ENCODE data around the gene PCBP1.
A peak's percentile ranks its signal among the peaks of the same experiment; 100 is the strongest.
"Not testable (repeated sequence)": the region's sequence is repeated elsewhere in the genome, so short reads cannot be mapped to it uniquely, and the experiment has no call there.

Gene PCBP1

DNA sequence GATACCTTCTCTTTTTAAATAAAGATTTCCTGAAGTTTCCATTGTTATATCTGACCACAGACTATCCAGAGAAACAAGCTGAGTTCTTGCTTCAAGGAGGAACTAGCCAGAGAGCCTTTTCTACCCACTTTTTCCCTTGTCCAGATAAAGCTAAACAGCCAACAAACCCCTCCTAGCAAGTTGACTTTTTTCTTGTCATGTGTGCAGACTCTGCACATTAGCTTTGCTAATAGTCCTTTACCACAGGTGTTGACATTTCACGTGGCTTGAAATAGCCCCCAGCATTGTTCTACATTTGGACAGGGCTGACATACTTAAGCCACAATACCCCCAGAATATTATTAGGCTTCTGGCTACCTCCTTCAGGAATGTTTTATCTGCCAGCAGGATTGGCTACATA lies 40.7 kb downstream of the PCBP1 start:
- no peak for DNase-seq

- not testable (repeated sequence) for DNase-seq
Measured at GRCh38 chr2:70131344-70132143, 44.3 kb downstream of the PCBP1 start.

DNA sequence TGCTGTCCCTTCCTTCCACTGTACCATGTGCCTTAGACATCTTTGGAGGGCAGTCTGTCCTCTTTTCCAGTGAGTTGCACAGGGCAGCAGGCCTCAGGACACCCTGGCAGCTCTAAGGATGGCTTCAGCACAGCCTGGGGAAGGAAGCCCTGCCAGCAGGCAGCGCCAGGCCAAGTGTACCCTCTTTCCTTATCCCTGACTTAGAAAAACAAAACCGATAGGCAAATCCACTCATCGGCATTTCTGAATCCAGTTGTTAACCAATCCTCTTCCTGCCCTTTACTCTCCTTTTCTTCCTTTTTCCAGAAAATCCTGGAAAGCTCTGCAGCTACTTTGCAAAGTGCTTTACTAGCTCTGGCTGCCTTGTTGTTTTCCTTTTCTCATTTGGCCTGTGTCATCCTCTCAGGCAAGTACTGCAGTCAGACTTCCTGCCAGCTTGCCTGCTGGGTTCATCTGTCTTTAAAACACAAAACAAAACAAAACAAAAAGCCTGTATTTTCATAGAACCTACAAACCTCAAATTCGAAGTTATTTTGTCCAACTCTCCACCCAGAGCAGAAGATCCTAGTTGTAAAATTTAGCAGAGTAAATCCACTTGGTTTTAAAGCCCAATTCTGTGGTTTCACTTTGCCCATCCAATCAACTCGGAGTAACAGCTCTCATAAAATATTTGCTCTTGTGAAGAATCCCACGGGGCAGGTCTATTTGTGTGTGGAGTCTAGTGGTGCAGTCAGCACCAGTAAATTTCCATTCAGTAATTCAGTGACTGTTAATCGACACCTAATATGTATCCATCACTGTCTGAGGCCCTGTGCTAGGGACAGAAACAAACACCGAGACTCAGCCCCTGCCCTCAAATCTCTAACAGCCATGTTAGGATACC lies 45.2 kb downstream of the PCBP1 start:
- peak in 1 of 2 donors; percentile 79 for DNase-seq

- DNase-seq = no peak
Measured at GRCh38 chr2:70133127-70133452, 45.8 kb downstream of the PCBP1 start.

DNA sequence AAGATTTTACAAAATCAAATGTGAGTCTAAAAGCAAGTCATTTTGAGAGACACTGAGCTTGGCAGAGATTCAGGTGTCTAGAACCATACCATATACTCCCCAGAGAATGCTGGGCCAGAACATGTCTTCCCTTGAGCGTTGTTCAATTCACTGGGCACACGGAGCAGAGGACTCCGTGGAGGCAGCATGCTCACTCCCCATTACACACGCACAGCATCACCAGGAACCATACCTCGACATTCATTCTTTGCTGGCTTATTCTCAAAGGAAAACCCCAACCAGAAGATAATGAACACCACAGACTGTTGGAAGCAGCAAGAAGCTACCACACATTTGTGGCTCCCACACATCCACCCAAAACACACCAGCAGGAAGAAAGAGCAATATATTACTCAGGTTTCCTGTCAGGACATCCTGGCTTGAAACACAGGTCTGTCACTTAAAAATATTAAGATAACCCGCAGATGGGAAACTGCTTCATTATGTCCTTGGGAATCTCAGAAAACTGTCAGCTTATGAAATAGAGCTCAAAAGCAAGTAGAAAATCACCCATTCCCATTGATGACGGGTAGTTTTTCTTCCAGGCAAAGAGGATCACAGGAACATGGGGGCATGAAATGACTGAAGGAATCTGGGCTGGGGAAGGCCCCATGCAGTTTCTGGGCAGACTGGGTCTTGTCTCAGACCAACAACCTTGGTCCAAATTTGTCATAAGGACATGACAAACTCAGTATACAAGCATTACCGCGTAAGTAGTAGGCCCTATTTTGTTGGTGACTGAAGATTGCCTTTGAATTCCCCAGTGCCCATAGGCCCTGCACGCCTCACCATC lies 46.4 kb downstream of the PCBP1 start:
- DNase-seq = peak in 1 of 2 donors; percentile 54

DNA sequence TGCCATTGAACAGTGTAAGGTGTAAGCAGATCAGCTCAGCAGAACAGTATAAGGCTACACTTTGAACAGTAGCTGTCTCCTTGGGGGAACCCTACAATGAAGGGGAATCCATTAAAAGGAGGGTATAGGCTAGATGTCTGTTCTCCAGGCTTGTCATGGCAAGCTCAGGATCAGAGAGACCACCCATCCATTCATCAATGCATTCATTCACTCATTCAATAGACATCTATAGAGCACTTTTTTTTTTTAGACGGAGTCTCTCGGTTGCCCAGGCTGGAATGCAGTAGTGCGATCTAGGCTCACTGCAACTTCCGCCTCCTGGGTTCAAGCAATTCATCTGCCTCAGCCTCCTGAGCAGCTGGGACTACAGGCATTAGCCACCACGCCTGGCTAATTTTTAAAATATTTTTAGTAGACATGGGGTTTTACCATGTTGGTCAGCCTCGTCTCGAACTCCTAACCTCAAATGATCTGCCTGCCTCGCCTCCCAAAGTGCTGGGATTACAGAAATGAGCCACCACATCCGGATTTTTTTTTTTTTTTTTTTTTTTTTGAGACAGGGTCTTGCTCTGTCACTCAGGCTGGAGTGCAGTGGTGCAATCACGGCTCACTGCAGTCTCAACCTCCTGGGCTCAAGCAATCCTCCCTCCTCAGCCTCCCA lies 47.2 kb downstream of the PCBP1 start:
- not testable (repeated sequence) for DNase-seq
